Kidney (tissue), 14 donors: Measurements from ENCODE around the gene ADCK2. TPM values are rescaled to one million over a fixed set of nuclear protein-coding genes. Genes with fewer than 3 reads are reported as not detected.
"Not testable (repeated sequence)": the region's sequence is repeated elsewhere in the genome, so short reads cannot be mapped to it uniquely, and the experiment has no call there.

Experiments used
- DNase-seq, 5 donors: peaks; one replicate each; pipeline ENCODE4 v3.0.0-alpha.2; 2013 to 2020
- FAIRE-seq: peaks from 2 replicates; lab custom pipeline; 2012; peaks lifted over from hg19 to GRCh38; lab: Jason Lieb, UNC
- H3K27ac ChIP-seq, 2 donors: one replicate each; pipeline ENCODE4 v1.7.0; 2013; ENCODE audit warnings: low read depth in 2 of 2, low read length in 2 of 2, inconsistent platforms in 1 of 2
- H3K27me3 ChIP-seq: one replicate; pipeline ENCODE4 v1.7.1; 2013; ENCODE audit warnings: low read length, inconsistent platforms; ENCODE audit not compliant: control insufficient read depth, insufficient read depth
- H3K36me3 ChIP-seq, 3 donors: one replicate each; pipeline versions ENCODE4 v1.7.0 to v1.7.1; 2013; ENCODE audit warnings: low read length in 3 of 3, control low read depth in 1 of 3, inconsistent platforms in 1 of 3; ENCODE audit not compliant: insufficient read depth in 3 of 3, control insufficient read depth in 2 of 3
- H3K4me1 ChIP-seq, 3 donors: one replicate each; pipeline versions ENCODE4 v1.7.0 to v1.7.1; 2013; ENCODE audit warnings: low read length in 3 of 3, inconsistent platforms in 1 of 3, low read depth in 1 of 3; ENCODE audit not compliant: control insufficient read depth in 2 of 3, insufficient read depth in 2 of 3
- H3K4me3 ChIP-seq, 3 donors: one replicate each; pipeline versions ENCODE4 v1.7.0 to v1.8.1; 2013; ENCODE audit warnings: low read length in 3 of 3, control low read depth in 1 of 3, inconsistent platforms in 1 of 3
- H3K9ac ChIP-seq, 3 donors: one replicate each; pipeline versions ENCODE4 v1.7.0 to v1.7.1; 2013; ENCODE audit warnings: low read length in 3 of 3, control low read depth in 1 of 3, inconsistent platforms in 1 of 3
- H3K9me3 ChIP-seq, 3 donors: one replicate each; pipeline versions ENCODE4 v1.7.0 to v1.7.1; 2013; ENCODE audit warnings: low read length in 3 of 3, control low read depth in 1 of 3, inconsistent platforms in 1 of 3; ENCODE audit not compliant: control insufficient read depth in 2 of 3, insufficient read depth in 1 of 3
- intact Hi-C: fragments of 100-400 bp; cut with DNase I; formaldehyde crosslinking; loops from one replicate; pipeline ENCODE4 v1.11.1; 2022
- polyA plus RNA-seq: library from polyadenylated mRNA; stranded (reverse); fragments of 350-450 nt; fragmentation: Illumina TruSeq; extraction: RNeasy Lipid Tissue Mini Kit (QIAGEN cat#74804); gene quantifications from one replicate; pipeline ENCODE4 v1.2.3, GENCODE V29; 2014; ENCODE audit warnings: low read depth, low replicate concordance; ENCODE audit not compliant: insufficient read depth
- total RNA-seq: library from RNA; stranded (reverse); fragmentation: NEBNext Ultra II Directional; extraction: Animal tissue kit (Norgen Biotek cat#: 25700); gene quantifications from one replicate; pipeline ENCODE4 v1.2.1, GENCODE V29; 2021
- TF ChIP-seq, protein P1 (sequence below): IDR thresholded peaks from 3 replicates; pipeline ENCODE4 v1.5.1; 2012; ENCODE audit warnings: mild to moderate bottlenecking, moderate library complexity, borderline replicate concordance; ENCODE audit not compliant: insufficient read depth; ENCODE audit errors: extremely low read depth
- donor health status: control.
- donor health status: control.
- donor health status: control.
- donor health status: control.
- donor health status: control.
- donor health status: DM: yes; HTN: yes; CAD: no.
- donor health status: Normal renal cell carcinoma (clear cell type).

Gene ADCK2
- total and polyA plus RNA-seq, 2 donors from 2014 or later: 18.7 to 18.8 TPM

DNA sequence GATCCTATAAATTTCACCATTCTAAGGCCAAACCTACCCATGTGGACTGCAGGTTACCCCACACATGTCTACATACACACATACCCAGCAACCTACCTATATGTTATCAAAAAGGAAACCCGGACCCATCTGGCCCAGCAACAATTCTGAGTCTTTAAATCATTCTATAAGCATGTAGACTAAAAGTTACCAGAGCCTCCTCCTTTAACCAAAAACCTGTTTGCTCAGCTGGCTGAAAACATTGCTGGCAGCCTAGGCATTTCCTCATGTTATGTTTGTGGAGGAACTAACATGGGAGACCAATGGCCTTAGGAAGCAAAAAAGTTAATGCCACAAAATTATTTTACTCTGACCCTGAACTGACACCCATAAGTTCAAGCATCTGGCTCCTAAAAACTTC is 5.3 kb upstream of the ADCK2 start:
- H3K4me1 ChIP-seq: no peaks in the 10 kb centered on the region
- H3K27ac ChIP-seq: no peak overlapping the region
- FAIRE-seq (no peak), DNase-seq (no peak)
- H3K9ac ChIP-seq: no peak overlapping the region
- no peaks in the 10 kb centered on the region for H3K36me3 ChIP-seq
- TF ChIP-seq, protein P1, sequence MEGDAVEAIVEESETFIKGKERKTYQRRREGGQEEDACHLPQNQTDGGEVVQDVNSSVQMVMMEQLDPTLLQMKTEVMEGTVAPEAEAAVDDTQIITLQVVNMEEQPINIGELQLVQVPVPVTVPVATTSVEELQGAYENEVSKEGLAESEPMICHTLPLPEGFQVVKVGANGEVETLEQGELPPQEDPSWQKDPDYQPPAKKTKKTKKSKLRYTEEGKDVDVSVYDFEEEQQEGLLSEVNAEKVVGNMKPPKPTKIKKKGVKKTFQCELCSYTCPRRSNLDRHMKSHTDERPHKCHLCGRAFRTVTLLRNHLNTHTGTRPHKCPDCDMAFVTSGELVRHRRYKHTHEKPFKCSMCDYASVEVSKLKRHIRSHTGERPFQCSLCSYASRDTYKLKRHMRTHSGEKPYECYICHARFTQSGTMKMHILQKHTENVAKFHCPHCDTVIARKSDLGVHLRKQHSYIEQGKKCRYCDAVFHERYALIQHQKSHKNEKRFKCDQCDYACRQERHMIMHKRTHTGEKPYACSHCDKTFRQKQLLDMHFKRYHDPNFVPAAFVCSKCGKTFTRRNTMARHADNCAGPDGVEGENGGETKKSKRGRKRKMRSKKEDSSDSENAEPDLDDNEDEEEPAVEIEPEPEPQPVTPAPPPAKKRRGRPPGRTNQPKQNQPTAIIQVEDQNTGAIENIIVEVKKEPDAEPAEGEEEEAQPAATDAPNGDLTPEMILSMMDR: no peak
- intact Hi-C loops: no loop called here
- H3K27me3 ChIP-seq: no peaks in the 10 kb centered on the region
- H3K4me3 ChIP-seq: no peak overlapping the region
- no peaks in the 10 kb centered on the region for H3K9me3 ChIP-seq

DNA sequence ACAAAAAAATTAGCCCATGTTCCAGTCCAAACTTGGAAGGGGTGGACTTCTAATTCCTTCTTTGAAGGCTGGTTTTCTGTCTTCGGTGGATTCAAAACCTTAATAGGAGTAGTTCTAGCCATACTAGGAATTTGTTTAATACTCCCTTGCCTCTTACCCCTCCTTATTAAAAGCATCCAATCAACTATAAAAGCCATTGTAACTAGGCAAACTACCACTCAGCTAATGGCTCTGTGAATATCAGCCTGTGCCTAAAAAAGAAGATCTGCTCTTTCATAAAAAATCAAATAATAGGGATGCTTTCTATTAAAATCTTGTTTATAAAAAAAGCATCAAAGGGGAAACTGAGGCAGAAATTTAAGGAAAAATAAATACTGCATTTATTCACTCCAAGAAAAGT is 4.1 kb upstream of the ADCK2 start:
- no peaks in the 10 kb centered on the region for H3K36me3 ChIP-seq
- intact Hi-C loops: no loop called here
- no peaks in the 10 kb centered on the region for H3K9me3 ChIP-seq
- H3K4me1 ChIP-seq: peaks cover 0 to 5% (median 0%) of the 10 kb centered on the region in 3 donors
- DNase-seq: no peak
- H3K27me3 ChIP-seq: no peaks in the 10 kb centered on the region
- no peak for FAIRE-seq
- no peak overlapping the region for H3K9ac ChIP-seq
- TF ChIP-seq, protein P1: no peak
- H3K4me3 ChIP-seq: no peak overlapping the region
- no peak overlapping the region for H3K27ac ChIP-seq

DNA sequence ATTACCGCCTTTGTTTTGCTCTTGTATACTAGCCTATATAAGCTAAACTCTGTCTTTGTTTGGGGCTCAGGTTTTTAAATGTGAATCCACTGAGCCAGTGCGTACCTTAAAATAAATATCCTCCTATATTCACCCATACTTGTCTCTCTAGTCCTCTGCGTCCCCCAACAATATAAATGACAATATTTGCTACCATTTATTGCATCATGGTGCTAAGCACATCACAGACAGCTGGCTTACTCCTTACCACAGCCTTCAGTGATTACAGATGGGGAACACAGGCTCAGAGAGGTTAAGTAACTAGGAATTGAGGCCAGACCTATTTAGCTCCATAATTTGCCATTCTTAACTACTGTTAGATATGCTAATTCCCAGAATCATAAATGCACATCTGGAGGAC is 3.4 kb upstream of the ADCK2 start:
- Histone ChIP-seq H3K36me3 (no peaks in the 10 kb centered on the region), H3K27me3 (no peaks in the 10 kb centered on the region), H3K4me1 (peaks cover 0 to 10% (median 0%) of the 10 kb centered on the region in 3 donors), H3K9me3 (no peaks in the 10 kb centered on the region), H3K27ac (no peak overlapping the region), H3K4me3 (no peak overlapping the region), H3K9ac (no peak overlapping the region)
- TF ChIP-seq, protein P1: no peak
- no peak for DNase-seq
- intact Hi-C loops: no loop called here
- no peak for FAIRE-seq

DNA sequence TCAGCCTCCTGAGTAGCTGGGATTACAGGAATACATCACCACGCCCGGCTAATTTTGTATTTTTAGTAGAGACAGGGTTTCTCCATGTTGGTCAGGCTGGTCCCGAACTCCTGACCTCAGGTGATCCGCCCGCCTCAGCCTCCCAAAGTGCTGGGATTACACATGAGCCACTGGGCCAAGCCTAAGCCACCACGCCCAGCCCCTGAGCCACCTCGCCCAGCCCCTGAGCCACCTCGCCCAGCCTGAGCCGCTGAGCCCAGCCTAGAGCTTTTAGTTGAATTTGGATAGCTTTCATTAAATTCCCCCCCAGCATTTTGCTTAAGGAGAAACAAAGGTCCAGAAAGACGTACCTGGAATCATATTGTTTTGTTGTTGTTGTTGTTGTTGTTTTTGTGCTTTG is 2.9 kb upstream of the ADCK2 start:
- DNase-seq, H3K9ac ChIP-seq, H3K9me3 ChIP-seq, H3K36me3 ChIP-seq, H3K4me3 ChIP-seq, intact Hi-C loops, FAIRE-seq, H3K27ac ChIP-seq, H3K27me3 ChIP-seq: not testable (repeated sequence)
- H3K4me1 ChIP-seq: peaks cover 0 to 12% (median 0%) of the 10 kb centered on the region in 3 donors
